MM.1S (cell line): ENCODE data around the gene GALNT15.
A peak's percentile ranks its signal among the peaks of the same experiment; 100 is the strongest.

Experiments
- DNase-seq: peaks from one replicate; pipeline ENCODE4 v3.0.0-alpha.2; 2015
- H2AFZ ChIP-seq: fragments of 300-600 bp; sonication (generic); 2 replicates; pipeline ENCODE4 v1.6.0; 2016; ENCODE audit warnings: antibody characterized with exemption, low read length
- H3F3A ChIP-seq: fragments of 300-600 bp; sonication (generic); 2 replicates; pipeline ENCODE4 v1.6.1; 2016; ENCODE audit warnings: mild to moderate bottlenecking, antibody characterized with exemption, low read length, moderate library complexity, mixed read lengths; ENCODE audit not compliant: insufficient read depth
- H3K27ac ChIP-seq: fragments of 300-600 bp; sonication (generic); 2 replicates; pipeline ENCODE4 v1.5.1; 2016; ENCODE audit warnings: mild to moderate bottlenecking, low read length
- H3K27me3 ChIP-seq: fragments of 300-600 bp; sonication (generic); replicated peaks from 2 replicates; pipeline ENCODE4 v1.6.0; 2016; ENCODE audit warnings: low read length; ENCODE audit not compliant: insufficient read depth
- H3K36me3 ChIP-seq: fragments of 300-600 bp; sonication (generic); replicated peaks from 2 replicates; pipeline ENCODE4 v1.6.1; 2016; ENCODE audit warnings: mild to moderate bottlenecking, low read length, mixed read lengths; ENCODE audit not compliant: insufficient read depth
- H3K4me1 ChIP-seq: fragments of 300-600 bp; sonication (generic); 2 replicates; pipeline ENCODE4 v1.6.1; 2016; ENCODE audit warnings: low read length, mixed read lengths
- H3K4me2 ChIP-seq: fragments of 300-600 bp; sonication (generic); 2 replicates; pipeline ENCODE4 v1.6.0; 2016; ENCODE audit warnings: low read depth, low read length
- H3K4me3 ChIP-seq: fragments of 300-600 bp; sonication (generic); 2 replicates; pipeline ENCODE4 v1.5.1; 2016; ENCODE audit warnings: low read length, mixed read lengths
- H3K79me2 ChIP-seq: fragments of 300-600 bp; sonication (generic); 2 replicates; pipeline ENCODE4 v1.6.1; 2016; ENCODE audit warnings: mixed run types, low read length, mixed read lengths
- H3K9ac ChIP-seq: fragments of 300-600 bp; sonication (generic); 2 replicates; pipeline ENCODE4 v1.6.1; 2016; ENCODE audit warnings: low read length, mixed read lengths
- H3K9me2 ChIP-seq: fragments of 300-600 bp; sonication (generic); replicated peaks from 2 replicates; pipeline ENCODE4 v1.6.1; 2016; ENCODE audit warnings: mild to moderate bottlenecking, low read length, mixed read lengths; ENCODE audit not compliant: insufficient read depth
- H3K9me3 ChIP-seq: fragments of 300-600 bp; sonication (generic); replicated peaks from 2 replicates; pipeline ENCODE4 v1.6.1; 2016; ENCODE audit warnings: mild to moderate bottlenecking, low read length, mixed read lengths; ENCODE audit not compliant: insufficient read depth
- H4K20me1 ChIP-seq: fragments of 300-600 bp; sonication (generic); 2 replicates; pipeline ENCODE4 v1.6.1; 2016; ENCODE audit warnings: mild to moderate bottlenecking, low read length, moderate library complexity, mixed read lengths; ENCODE audit not compliant: insufficient read depth
- EZH2 ChIP-seq: fragments of 300-600 bp; sonication (generic); optimal IDR thresholded peaks from 2 replicates; pipeline ENCODE3; 2017; ENCODE audit warnings: low read depth, mild to moderate bottlenecking, antibody characterized with exemption, low read length, mixed read lengths
- EZH2phosphoT487 ChIP-seq: fragments of 300-600 bp; sonication (generic); IDR thresholded peaks from 2 replicates; pipeline ENCODE4 v1.6.1; 2018; ENCODE audit warnings: antibody characterized with exemption, low read length
- TF ChIP-seq, protein P1 (sequence below): fragments of 300-600 bp; sonication (generic); IDR thresholded peaks from 2 replicates; pipeline ENCODE4 v1.5.1; 2016; ENCODE audit warnings: antibody characterized with exemption, low read length, mixed read lengths

Gene GALNT15

DNA sequence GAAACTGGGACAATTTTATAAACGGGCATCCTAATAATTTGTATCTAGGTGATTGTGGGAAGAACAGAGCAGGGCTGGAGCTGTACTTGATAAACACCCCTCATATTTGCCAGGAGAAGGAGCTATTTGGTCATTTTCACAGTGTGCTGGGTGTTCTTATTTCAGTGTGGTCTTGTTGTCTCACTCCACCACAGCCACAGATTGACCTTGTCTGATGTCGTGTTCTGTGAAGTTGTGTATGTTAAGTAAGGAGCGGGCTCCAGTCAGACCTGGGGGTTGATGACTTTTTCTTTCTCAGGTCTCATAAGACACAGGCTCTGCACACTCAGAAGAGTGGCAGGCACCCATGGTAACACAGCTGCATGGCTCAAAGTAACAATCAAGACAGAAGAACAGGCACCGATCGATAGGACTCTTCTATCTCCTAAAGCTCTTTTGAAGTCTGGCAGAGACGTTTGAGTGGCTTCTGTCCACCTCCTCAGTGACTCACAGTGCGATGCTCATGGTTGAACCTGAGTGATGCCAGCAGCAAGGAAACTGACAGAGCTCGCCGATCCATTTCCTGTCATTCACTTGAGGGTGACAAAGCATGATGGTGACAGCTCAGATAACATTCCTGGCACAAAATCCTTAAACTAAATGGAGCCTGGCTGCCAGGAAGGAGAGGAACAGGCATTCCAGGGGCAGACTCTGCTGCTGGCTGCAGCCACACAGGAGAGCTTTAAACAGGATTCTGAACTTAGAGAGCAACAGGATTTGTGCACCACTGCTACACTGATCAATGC is 69.4 kb downstream of the GALNT15 start:
- Histone ChIP-seq H3K27ac (no peak overlapping the region), H3K4me2 (no peak overlapping the region), H3K4me1 (no peaks in the 10 kb centered on the region), H3K9me2 (no peaks in the 10 kb centered on the region), H3K36me3 (no peaks in the 10 kb centered on the region), H3K9me3 (no peaks in the 10 kb centered on the region), H3K27me3 (no peaks in the 10 kb centered on the region), H3K9ac (no peak overlapping the region), H2AFZ (no peak overlapping the region), H3K4me3 (no peak overlapping the region), H3F3A (no peaks in the 10 kb centered on the region), H3K79me2 (no peaks in the 10 kb centered on the region), H4K20me1 (no peaks in the 10 kb centered on the region)
- no peak for DNase-seq
- TF ChIP-seq EZH2 (no peak), EZH2phosphoT487 (no peak)

DNA sequence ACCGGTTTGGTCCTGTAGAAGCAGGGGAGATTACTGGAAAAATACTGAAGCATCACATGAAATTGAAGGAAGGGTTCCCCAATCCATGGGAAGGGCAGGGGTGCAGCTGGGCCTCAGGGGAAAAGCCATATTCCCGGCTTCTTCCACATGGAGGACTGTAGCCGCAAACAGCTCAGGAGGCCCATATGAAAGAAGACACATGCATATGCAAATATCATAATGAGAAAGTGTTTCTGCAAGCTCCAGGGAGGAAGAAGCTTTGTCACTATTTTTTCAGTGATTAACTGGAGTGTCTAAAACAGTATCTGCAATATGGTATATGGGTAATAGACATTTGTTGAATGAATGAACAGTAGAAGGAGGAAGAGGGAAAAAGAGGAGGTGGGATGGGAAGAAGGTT is 71.1 kb downstream of the GALNT15 start:
- H3K4me2 ChIP-seq = no peak overlapping the region
- H3F3A ChIP-seq = no peaks in the 10 kb centered on the region
- H3K4me1 ChIP-seq = no peaks in the 10 kb centered on the region
- H3K79me2 ChIP-seq = no peaks in the 10 kb centered on the region
- H2AFZ ChIP-seq = no peak overlapping the region
- H3K9me3 ChIP-seq = no peaks in the 10 kb centered on the region
- no peaks in the 10 kb centered on the region for H4K20me1 ChIP-seq
- no peaks in the 10 kb centered on the region for H3K27me3 ChIP-seq
- no peak for DNase-seq
- TF ChIP-seq EZH2 (no peak), EZH2phosphoT487 (no peak)
- TF ChIP-seq, protein P1, sequence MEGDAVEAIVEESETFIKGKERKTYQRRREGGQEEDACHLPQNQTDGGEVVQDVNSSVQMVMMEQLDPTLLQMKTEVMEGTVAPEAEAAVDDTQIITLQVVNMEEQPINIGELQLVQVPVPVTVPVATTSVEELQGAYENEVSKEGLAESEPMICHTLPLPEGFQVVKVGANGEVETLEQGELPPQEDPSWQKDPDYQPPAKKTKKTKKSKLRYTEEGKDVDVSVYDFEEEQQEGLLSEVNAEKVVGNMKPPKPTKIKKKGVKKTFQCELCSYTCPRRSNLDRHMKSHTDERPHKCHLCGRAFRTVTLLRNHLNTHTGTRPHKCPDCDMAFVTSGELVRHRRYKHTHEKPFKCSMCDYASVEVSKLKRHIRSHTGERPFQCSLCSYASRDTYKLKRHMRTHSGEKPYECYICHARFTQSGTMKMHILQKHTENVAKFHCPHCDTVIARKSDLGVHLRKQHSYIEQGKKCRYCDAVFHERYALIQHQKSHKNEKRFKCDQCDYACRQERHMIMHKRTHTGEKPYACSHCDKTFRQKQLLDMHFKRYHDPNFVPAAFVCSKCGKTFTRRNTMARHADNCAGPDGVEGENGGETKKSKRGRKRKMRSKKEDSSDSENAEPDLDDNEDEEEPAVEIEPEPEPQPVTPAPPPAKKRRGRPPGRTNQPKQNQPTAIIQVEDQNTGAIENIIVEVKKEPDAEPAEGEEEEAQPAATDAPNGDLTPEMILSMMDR = no peak
- H3K27ac ChIP-seq = no peak overlapping the region
- H3K4me3 ChIP-seq = no peak overlapping the region
- no peaks in the 10 kb centered on the region for H3K9me2 ChIP-seq
- H3K9ac ChIP-seq = no peak overlapping the region
- no peaks in the 10 kb centered on the region for H3K36me3 ChIP-seq

DNA sequence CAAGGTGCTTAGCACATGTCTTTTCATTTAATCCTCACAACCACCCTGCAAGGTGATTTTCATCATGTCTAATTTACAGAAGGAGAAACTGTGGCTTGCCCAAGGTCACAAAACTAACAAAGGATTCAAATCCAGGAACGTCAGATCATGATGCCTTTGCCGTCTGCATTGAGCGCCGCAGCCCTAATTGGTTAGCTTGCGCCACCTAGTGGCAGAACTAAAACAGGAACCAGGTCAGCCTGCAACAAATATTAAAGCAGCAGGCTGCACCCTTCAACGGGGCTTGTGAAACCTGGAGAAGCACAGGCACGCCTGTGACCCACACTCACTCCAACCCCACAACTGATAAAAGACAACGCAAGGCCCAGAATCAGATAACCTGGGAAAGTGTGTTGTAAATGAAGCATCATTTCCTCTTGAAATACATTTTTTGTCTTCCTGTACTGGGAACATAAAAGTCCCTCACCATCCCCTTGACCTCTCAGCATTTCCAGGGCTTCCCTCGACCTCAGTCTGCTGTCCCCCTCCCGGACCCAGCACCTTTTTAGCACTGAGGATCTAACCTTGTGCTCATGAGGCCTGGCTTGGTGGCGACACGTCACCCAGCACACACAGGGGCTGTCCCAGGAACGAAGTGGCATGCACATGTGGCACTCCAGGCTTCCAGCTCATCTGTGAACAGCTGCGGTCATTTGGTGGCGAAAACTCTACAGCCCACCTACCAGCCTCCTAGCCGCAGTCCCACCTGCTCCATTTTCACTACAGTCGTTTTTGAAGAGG is 73.0 kb downstream of the GALNT15 start:
- Histone ChIP-seq H3K27me3 (no peaks in the 10 kb centered on the region), H3K4me3 (no peak overlapping the region), H3K4me2 (peak overlapping the region; percentile 15; the same call in 1 of the 2 replicates), H3K9me3 (no peaks in the 10 kb centered on the region), H3K4me1 (no peaks in the 10 kb centered on the region), H3K9ac (no peak overlapping the region), H4K20me1 (no peaks in the 10 kb centered on the region), H3F3A (no peaks in the 10 kb centered on the region), H3K79me2 (no peaks in the 10 kb centered on the region), H3K36me3 (no peaks in the 10 kb centered on the region), H3K9me2 (no peaks in the 10 kb centered on the region), H3K27ac (no peak overlapping the region), H2AFZ (peak overlapping the region; percentile 61)
- TF ChIP-seq, protein P1 = peak; percentile 96
- TF ChIP-seq EZH2phosphoT487 = no peak
- DNase-seq = peak; percentile 80
